ENCODE data around the gene PSIP1. TPM values are rescaled to one million over a fixed set of nuclear protein-coding genes. Genes with fewer than 3 reads are reported as not detected.
"Not testable (repeated sequence)": the region's sequence is repeated elsewhere in the genome, so short reads cannot be mapped to it uniquely, and the experiment has no call there.

Gene PSIP1
- total RNA-seq, 1 donor from 2014 or later: 82.3 TPM

GRCh38 chr9:15543047-15543813 lies 32.5 kb upstream of the PSIP1 start:
- TF ChIP-seq, protein P1, sequence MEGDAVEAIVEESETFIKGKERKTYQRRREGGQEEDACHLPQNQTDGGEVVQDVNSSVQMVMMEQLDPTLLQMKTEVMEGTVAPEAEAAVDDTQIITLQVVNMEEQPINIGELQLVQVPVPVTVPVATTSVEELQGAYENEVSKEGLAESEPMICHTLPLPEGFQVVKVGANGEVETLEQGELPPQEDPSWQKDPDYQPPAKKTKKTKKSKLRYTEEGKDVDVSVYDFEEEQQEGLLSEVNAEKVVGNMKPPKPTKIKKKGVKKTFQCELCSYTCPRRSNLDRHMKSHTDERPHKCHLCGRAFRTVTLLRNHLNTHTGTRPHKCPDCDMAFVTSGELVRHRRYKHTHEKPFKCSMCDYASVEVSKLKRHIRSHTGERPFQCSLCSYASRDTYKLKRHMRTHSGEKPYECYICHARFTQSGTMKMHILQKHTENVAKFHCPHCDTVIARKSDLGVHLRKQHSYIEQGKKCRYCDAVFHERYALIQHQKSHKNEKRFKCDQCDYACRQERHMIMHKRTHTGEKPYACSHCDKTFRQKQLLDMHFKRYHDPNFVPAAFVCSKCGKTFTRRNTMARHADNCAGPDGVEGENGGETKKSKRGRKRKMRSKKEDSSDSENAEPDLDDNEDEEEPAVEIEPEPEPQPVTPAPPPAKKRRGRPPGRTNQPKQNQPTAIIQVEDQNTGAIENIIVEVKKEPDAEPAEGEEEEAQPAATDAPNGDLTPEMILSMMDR (IDR thresholded peaks at IDR 0.05; ENCODE audit: unreplicated experiment): no peak
- Mint-ChIP-seq H3K27me3 (no peaks in the 10 kb centered on the region), H3K4me1 (ENCODE audit: low read depth) (no peaks in the 10 kb centered on the region), H3K9me3 (ENCODE audit: low read depth) (no peaks in the 10 kb centered on the region), H3K27ac (no peak overlapping the region), H3K36me3 (ENCODE audit: insufficient read depth) (no peaks in the 10 kb centered on the region), H3K4me3 (ENCODE audit: low read depth) (no peak overlapping the region)
- DNase-seq (ENCODE audit: low spot score, unreplicated experiment): no peak

GRCh38 chr9:15542624-15543023 lies 31.9 kb upstream of the PSIP1 start:
- no peaks in the 10 kb centered on the region for H3K27me3 Mint-ChIP-seq
- no peaks in the 10 kb centered on the region for H3K9me3 Mint-ChIP-seq (ENCODE audit: low read depth)
- no peak overlapping the region for H3K4me3 Mint-ChIP-seq (ENCODE audit: low read depth)
- no peaks in the 10 kb centered on the region for H3K4me1 Mint-ChIP-seq (ENCODE audit: low read depth)
- TF ChIP-seq, protein P1 (IDR thresholded peaks at IDR 0.05; ENCODE audit: unreplicated experiment): no peak
- H3K27ac Mint-ChIP-seq: no peak overlapping the region
- no peaks in the 10 kb centered on the region for H3K36me3 Mint-ChIP-seq (ENCODE audit: insufficient read depth)
- DNase-seq (ENCODE audit: low spot score, unreplicated experiment): no peak

DNA sequence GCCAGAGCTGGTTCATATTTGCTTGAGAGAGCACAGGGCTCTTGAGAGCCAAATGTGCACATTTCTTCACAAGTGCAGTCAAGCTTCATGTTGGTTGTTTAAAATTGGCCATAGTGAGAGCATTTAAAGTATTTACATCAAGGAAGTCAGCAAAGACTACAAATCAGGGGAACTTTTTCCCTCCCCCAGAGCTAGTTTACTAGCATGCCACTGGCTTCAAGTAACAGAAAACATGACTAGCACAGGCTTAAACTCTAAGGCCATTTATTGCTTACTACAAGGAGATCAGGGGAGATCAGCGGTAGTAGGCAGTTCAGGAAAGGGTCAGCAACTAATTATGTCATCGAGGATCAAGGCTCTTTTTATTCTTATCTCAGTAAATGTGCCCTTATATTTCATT lies 31.1 kb upstream of the PSIP1 start:
- Mint-ChIP-seq H3K36me3 (ENCODE audit: insufficient read depth) (no peaks in the 10 kb centered on the region), H3K4me3 (ENCODE audit: low read depth) (no peak overlapping the region), H3K4me1 (ENCODE audit: low read depth) (peaks cover 2% of the 10 kb centered on the region), H3K27ac (no peak overlapping the region), H3K27me3 (no peaks in the 10 kb centered on the region), H3K9me3 (ENCODE audit: low read depth) (no peaks in the 10 kb centered on the region)
- DNase-seq (ENCODE audit: low spot score, unreplicated experiment): no peak
- TF ChIP-seq, protein P1 (IDR thresholded peaks at IDR 0.05; ENCODE audit: unreplicated experiment): no peak

GRCh38 chr9:15531380-15531779 lies 20.6 kb upstream of the PSIP1 start:
- Mint-ChIP-seq H3K36me3 (ENCODE audit: insufficient read depth) (no peaks in the 10 kb centered on the region), H3K27ac (no peak overlapping the region), H3K4me3 (ENCODE audit: low read depth) (no peak overlapping the region), H3K27me3 (no peaks in the 10 kb centered on the region), H3K9me3 (ENCODE audit: low read depth) (no peaks in the 10 kb centered on the region), H3K4me1 (ENCODE audit: low read depth) (no peaks in the 10 kb centered on the region)
- DNase-seq (ENCODE audit: low spot score, unreplicated experiment): no peak
- TF ChIP-seq, protein P1 (IDR thresholded peaks at IDR 0.05; ENCODE audit: unreplicated experiment): no peak

DNA sequence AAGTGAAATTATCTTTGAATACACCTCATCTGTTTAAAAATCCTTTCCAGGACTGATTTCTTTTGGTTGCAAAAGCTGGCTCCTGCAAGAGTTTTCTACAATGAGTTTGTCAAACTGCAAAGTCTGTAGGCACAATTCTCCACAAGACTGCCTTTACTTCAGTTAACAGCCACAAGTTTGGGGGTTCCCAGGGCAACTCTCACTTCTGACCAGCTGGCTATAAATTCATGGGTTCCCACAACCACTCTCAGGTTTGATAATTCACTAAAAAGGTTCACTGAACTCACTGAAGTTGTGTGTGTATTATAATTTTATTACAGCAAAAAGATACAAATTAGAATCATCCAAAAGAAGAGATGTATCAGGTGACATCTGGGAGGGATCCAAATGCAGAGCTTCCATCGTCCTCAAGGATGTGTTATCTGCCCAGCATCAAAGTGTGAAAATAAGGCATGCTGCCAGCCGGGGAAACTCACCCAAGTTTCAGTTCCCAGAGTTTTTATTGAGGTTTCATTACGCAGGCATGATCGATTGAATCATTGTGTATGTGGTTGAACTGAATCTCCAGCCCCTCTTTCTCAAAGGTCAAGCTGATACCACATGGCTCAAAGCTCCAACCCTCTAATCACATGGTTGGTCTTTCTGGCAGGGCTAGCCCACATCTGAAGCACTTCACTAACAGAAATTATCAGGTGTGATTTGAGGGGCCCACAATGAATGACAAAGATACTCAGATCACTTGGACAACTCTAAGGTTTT lies 19.0 kb upstream of the PSIP1 start:
- Mint-ChIP-seq H3K27me3 (no peaks in the 10 kb centered on the region), H3K36me3 (ENCODE audit: insufficient read depth) (no peaks in the 10 kb centered on the region), H3K9me3 (ENCODE audit: low read depth) (no peaks in the 10 kb centered on the region), H3K27ac (no peak overlapping the region), H3K4me1 (ENCODE audit: low read depth) (peaks cover 3% of the 10 kb centered on the region), H3K4me3 (ENCODE audit: low read depth) (no peak overlapping the region)
- no peak for DNase-seq (ENCODE audit: low spot score, unreplicated experiment)
- TF ChIP-seq, protein P1 (IDR thresholded peaks at IDR 0.05; ENCODE audit: unreplicated experiment): no peak

DNA sequence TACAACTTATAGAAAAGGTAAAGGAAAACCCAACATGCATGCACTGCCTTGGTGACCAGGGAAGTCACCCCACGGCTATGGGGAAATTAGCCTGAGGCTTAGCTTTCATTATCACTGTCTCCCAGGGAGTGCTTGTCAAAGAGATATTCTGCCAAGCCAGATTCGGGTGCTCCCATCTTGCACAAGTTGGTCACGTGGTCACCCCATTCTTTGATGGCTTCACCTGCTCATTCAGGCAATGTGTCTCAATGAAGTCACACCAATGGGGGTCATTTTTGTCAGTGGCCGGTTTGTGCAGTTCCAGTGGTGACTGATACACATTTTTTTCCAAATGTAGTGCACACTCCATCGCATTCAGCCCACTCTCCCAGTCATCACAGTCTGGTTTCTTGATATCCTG lies 16.3 kb upstream of the PSIP1 start:
- not testable (repeated sequence) for H3K4me1 Mint-ChIP-seq (ENCODE audit: low read depth); H3K9me3 Mint-ChIP-seq (ENCODE audit: low read depth)

More for the DNA sequence above, 16.3 kb upstream of the PSIP1 start:
- not testable (repeated sequence) for H3K36me3 Mint-ChIP-seq (ENCODE audit: insufficient read depth); H3K27me3 Mint-ChIP-seq; DNase-seq (ENCODE audit: low spot score, unreplicated experiment); H3K4me3 Mint-ChIP-seq (ENCODE audit: low read depth); H3K27ac Mint-ChIP-seq

All from progenitor cell of endocrine pancreas (in vitro differentiated cells).